Breast epithelium (tissue), 4 donors: Measurements from ENCODE around the gene HPS1. TPM values are rescaled to one million over a fixed set of nuclear protein-coding genes. Genes with fewer than 3 reads are reported as not detected.

Experiments
- DNase-seq, 2 donors: peaks; one replicate each; pipeline ENCODE4 v3.0.0-alpha.2; 2019; ENCODE audit warnings: low spot score in 2 of 2
- H3K27ac ChIP-seq, 2 donors: fragments of 200-600 bp; sonication (generic) in 1 of 2; one replicate each; pipeline ENCODE4 v1.5.1; 2016 to 2019; ENCODE audit warnings: mild to moderate bottlenecking in 1 of 2
- H3K27me3 ChIP-seq, 2 donors: fragments of 200-600 bp; sonication (generic) in 1 of 2; one replicate each; pipeline versions ENCODE4 v1.5.1 to v1.6.0; 2017 to 2019; ENCODE audit warnings: control low read depth in 1 of 2, mild to moderate bottlenecking in 1 of 2
- H3K36me3 ChIP-seq: fragments of 200-600 bp; one replicate; pipeline ENCODE4 v1.5.1; 2019
- H3K4me1 ChIP-seq, 2 donors: fragments of 200-600 bp; sonication (generic); one replicate each; pipeline ENCODE4 v1.5.1; 2016 to 2019; ENCODE audit warnings: control low read depth in 1 of 2
- H3K4me3 ChIP-seq, 3 donors: fragments of 200-600 bp; sonication (generic); 1 replicate in 2 of 3; 2 replicates in 1 of 3; pipeline ENCODE4 v1.5.1; 2016 to 2019; ENCODE audit warnings: mild to moderate bottlenecking in 3 of 3, moderate library complexity in 2 of 3
- H3K9me3 ChIP-seq, 2 donors: fragments of 200-600 bp; sonication (generic) in 1 of 2; one replicate each; pipeline ENCODE4 v1.5.1; 2016 to 2019; ENCODE audit warnings: control low read depth in 1 of 2
- CTCF ChIP-seq, 3 donors: fragments of 450-650 bp; IDR thresholded peaks; one replicate each; pipeline ENCODE4 v1.5.1; 2016 to 2017; ENCODE audit warnings: antibody characterized with exemption in 3 of 3, mild to moderate bottlenecking in 3 of 3, moderate library complexity in 3 of 3
- POLR2A ChIP-seq: fragments of 450-650 bp; IDR thresholded peaks from one replicate; pipeline ENCODE4 v1.6.1; 2016; ENCODE audit warnings: antibody characterized with exemption, mild to moderate bottlenecking, moderate library complexity
- POLR2AphosphoS5 ChIP-seq, 3 donors: sonication (generic); formaldehyde crosslinking; IDR thresholded peaks; one replicate each; pipeline ENCODE4 v1.6.1; 2017; ENCODE audit warnings: antibody characterized with exemption in 3 of 3
- intact Hi-C: fragments of 100-400 bp; cut with DNase I; formaldehyde crosslinking; loops from one replicate; pipeline ENCODE4 v1.15.1; 2023; ENCODE audit warnings: low total_unique reads
- total RNA-seq, 3 donors: library from RNA; depleted of rRNA; stranded (reverse); fragments of >200 nt; gene quantifications; one replicate each; pipeline ENCODE4 v1.1.0, GENCODE V29; 2016

The HPS1 gene
- total RNA-seq, 3 donors from 2014 or later, result 48.2 to 62.3 (median 61.8) TPM

- H3K27ac ChIP-seq, result no peak overlapping the region
- peaks cover under 1% of the 10 kb centered on the region for H3K36me3 ChIP-seq
- no peaks in the 10 kb centered on the region for H3K27me3 ChIP-seq
- no peak overlapping the region for H3K4me3 ChIP-seq
- no peaks in the 10 kb centered on the region for H3K4me1 ChIP-seq
- peaks cover 0 to 9% of the 10 kb centered on the region in 2 donors for H3K9me3 ChIP-seq
- TF ChIP-seq POLR2A (no peak), POLR2AphosphoS5 (IDR thresholded peaks at IDR 0.05) (no peak), CTCF (IDR thresholded peaks at IDR 0.05) (no peak)
- intact Hi-C loops, result no loop called here
- DNase-seq, result no peak
These were observed 10.0 kb downstream of the HPS1 start for GRCh38 chr10:98436704-98437103.

GRCh38 chr10:98435178-98435577 is 11.6 kb downstream of the HPS1 start:
- Histone ChIP-seq H3K9me3 (peaks cover 0 to 9% of the 10 kb centered on the region in 2 donors), H3K27me3 (no peaks in the 10 kb centered on the region), H3K4me3 (no peak overlapping the region), H3K4me1 (no peaks in the 10 kb centered on the region), H3K27ac (no peak overlapping the region), H3K36me3 (no peaks in the 10 kb centered on the region)
- no peak for DNase-seq
- TF ChIP-seq POLR2AphosphoS5 (IDR thresholded peaks at IDR 0.05) (no peak), POLR2A (no peak), CTCF (IDR thresholded peaks at IDR 0.05) (no peak)
- intact Hi-C loops, result no loop called here

GRCh38 chr10:98433881-98434732 is 12.6 kb downstream of the HPS1 start:
- DNase-seq, result no peak
- no peaks in the 10 kb centered on the region for H3K27me3 ChIP-seq
- H3K36me3 ChIP-seq, result no peaks in the 10 kb centered on the region
- H3K27ac ChIP-seq, result no peak overlapping the region
- peaks cover 0 to 9% of the 10 kb centered on the region in 2 donors for H3K9me3 ChIP-seq
- no peaks in the 10 kb centered on the region for H3K4me1 ChIP-seq
- intact Hi-C loops, result no loop called here
- TF ChIP-seq POLR2AphosphoS5 (IDR thresholded peaks at IDR 0.05) (no peak), POLR2A (no peak), CTCF (IDR thresholded peaks at IDR 0.05) (no peak)
- H3K4me3 ChIP-seq, result no peak overlapping the region

GRCh38 chr10:98433371-98433770 is 13.4 kb downstream of the HPS1 start:
- Histone ChIP-seq H3K27ac (no peak overlapping the region), H3K9me3 (peaks cover 0 to 9% of the 10 kb centered on the region in 2 donors), H3K4me3 (no peak overlapping the region), H3K36me3 (no peaks in the 10 kb centered on the region), H3K4me1 (no peaks in the 10 kb centered on the region), H3K27me3 (no peaks in the 10 kb centered on the region)
- intact Hi-C loops, result no loop called here
- TF ChIP-seq CTCF (IDR thresholded peaks at IDR 0.05) (no peak), POLR2A (no peak), POLR2AphosphoS5 (IDR thresholded peaks at IDR 0.05) (no peak)
- no peak for DNase-seq

GRCh38 chr10:98432330-98432729 is 14.4 kb downstream of the HPS1 start:
- Histone ChIP-seq H3K27ac (no peak overlapping the region), H3K27me3 (no peaks in the 10 kb centered on the region), H3K4me1 (no peaks in the 10 kb centered on the region), H3K36me3 (no peaks in the 10 kb centered on the region), H3K9me3 (peaks cover 0 to 9% of the 10 kb centered on the region in 2 donors), H3K4me3 (no peak overlapping the region)
- TF ChIP-seq CTCF (IDR thresholded peaks at IDR 0.05), result no peak
- TF ChIP-seq POLR2A, result no peak
- no peak for TF ChIP-seq POLR2AphosphoS5 (IDR thresholded peaks at IDR 0.05)
- intact Hi-C loops, result no loop called here
- DNase-seq, result no peak
